ENCODE results near the gene MAP3K7CL.

The MAP3K7CL gene, protein sequence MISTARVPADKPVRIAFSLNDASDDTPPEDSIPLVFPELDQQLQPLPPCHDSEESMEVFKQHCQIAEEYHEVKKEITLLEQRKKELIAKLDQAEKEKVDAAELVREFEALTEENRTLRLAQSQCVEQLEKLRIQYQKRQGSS

DNA sequence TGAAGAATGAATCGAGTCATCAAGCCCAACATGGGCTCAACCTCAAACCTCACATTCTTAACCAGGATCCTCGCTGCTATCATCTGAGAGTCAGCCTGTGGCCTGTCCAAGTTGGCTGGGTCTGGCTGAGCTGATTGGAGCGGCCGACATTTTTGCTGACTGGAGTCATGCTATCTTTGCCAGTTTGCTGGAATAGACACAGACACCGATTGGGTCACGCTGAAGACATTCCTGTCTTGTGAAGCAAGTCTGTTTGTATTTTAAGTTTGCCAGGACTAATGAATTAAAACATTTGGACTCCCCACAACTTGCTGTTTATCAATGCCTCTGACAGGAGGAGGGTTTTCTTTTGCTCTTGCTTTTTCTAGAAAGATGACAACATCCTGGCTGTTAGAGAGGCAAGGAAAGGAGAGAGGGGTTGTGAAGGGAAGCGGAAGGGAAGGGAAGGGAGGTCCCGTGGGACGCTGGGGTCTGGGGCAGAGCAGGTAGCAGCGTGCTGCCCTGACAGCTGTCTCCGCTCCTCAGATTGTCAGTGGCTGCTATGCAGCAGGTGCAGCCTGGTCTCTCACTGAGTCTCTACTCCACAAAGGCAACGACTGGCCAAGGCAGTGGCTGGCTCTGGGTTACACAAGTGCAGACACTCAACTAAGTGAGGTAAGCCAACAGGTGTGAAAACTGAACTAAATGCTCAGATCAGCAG, at the start of gene MAP3K7CL:
MAP3K7CL (plus strand) TSS at position 375 of the 700 bp plus-strand sequence. CDS start 2,701 bp downstream, outside the sequence.
- Histone ChIP-seq H3K9ac (ENCODE audit: low read length in 5 of 5) (no peak within 1 kb of the TSS), H3K4me3 (ENCODE audit: low read depth in 1 of 5, low read length in 5 of 5) (no peak within 1 kb of the TSS), H3K27ac (ENCODE audit: low read depth, low read length) (peak within 1 kb of the TSS; percentile 46), H3K4me1 (ENCODE audit: control insufficient read depth in 5 of 5, insufficient read depth in 5 of 5, low read length in 5 of 5) (peaks cover 0 to 6% (median 6%) of the 10 kb centered on the region in 5 donors), H3K27me3 (ENCODE audit: control insufficient read depth in 5 of 5, insufficient read depth in 4 of 5, low read length in 5 of 5) (no peaks in the 10 kb centered on the region), H3K9me3 (ENCODE audit: control insufficient read depth in 5 of 5, low read length in 5 of 5) (peaks cover 0 to 5% (median 0%) of the 10 kb centered on the region in 5 donors), H3K36me3 (ENCODE audit: control insufficient read depth in 5 of 5, insufficient read depth in 5 of 5, low read length in 5 of 5) (no peaks in the 10 kb centered on the region)

DNA sequence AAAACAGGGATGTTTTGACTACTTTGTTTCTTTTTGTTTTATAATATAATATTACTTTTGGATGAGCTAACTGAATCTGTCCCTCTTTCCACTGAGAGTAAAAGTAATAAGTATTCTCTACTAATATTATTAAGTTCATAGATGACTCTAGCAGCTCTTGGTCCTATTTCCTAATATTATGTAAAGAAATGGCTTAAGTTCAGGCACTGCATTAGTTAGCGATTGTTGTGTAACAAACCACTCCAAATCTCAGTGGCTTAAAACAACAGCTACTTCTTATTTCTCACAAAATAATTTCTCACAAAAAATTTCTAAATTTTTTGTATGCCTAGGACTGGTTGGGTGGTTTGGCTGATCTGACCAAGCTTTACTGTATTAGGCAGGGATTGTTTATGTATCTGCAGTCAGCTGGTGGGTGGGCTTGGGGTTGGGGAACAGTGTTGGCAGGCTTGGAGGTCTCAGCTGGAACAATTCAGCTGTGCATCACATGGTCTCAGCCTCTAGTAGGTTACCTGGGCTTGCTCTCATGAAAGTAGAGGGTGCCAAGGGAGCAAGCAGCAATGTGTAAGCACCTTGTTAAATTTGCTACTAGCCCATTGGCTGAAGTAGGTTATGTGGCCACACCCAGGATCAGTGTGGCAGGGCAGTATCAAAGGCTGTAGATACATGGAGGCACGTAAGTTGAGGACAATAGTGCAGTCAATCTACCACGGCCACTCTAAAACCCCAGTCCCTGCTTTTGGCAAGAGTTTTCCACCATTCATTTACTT, 48.2 kb upstream of the MAP3K7CL start:
- Histone ChIP-seq H3K9me3 (ENCODE audit: control insufficient read depth in 5 of 5, low read length in 5 of 5) (no peaks in the 10 kb centered on the region), H3K9ac (ENCODE audit: low read length in 5 of 5) (no peak overlapping the region), H3K27me3 (ENCODE audit: control insufficient read depth in 5 of 5, insufficient read depth in 4 of 5, low read length in 5 of 5) (no peaks in the 10 kb centered on the region), H3K4me1 (ENCODE audit: control insufficient read depth in 5 of 5, insufficient read depth in 5 of 5, low read length in 5 of 5) (peaks cover 0 to 34% (median 12%) of the 10 kb centered on the region in 5 donors), H3K36me3 (ENCODE audit: control insufficient read depth in 5 of 5, insufficient read depth in 5 of 5, low read length in 5 of 5) (no peaks in the 10 kb centered on the region), H3K27ac (ENCODE audit: low read depth, low read length) (no peak overlapping the region), H3K4me3 (ENCODE audit: low read depth in 1 of 5, low read length in 5 of 5) (no peak overlapping the region)

DNA sequence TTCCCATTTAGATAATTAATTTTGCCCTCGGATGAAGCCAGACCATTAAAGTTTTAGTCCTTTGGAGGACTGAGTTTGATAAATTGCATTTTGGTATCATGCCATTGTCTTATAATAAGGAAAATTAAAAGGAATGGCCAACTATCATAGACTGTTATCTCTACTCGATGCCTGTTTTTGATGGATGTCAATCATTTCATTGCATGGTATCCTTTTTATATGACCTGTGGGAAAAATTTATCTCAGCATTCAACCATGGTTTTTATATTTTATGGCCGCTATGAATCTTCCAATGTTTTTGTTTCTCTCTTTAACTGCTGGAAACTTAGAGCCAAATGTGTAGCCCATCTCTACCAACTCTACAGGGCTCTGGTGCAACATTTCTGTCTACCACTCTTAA, 47.1 kb upstream of the MAP3K7CL start:
- no peak overlapping the region for H3K9ac ChIP-seq (ENCODE audit: low read length in 5 of 5)
- no peaks in the 10 kb centered on the region for H3K27me3 ChIP-seq (ENCODE audit: control insufficient read depth in 5 of 5, insufficient read depth in 4 of 5, low read length in 5 of 5)
- no peaks in the 10 kb centered on the region for H3K36me3 ChIP-seq (ENCODE audit: control insufficient read depth in 5 of 5, insufficient read depth in 5 of 5, low read length in 5 of 5)
- no peak overlapping the region for H3K4me3 ChIP-seq (ENCODE audit: low read depth in 1 of 5, low read length in 5 of 5)
- H3K9me3 ChIP-seq (ENCODE audit: control insufficient read depth in 5 of 5, low read length in 5 of 5), result no peaks in the 10 kb centered on the region
- peaks cover 0 to 28% (median 7%) of the 10 kb centered on the region in 5 donors for H3K4me1 ChIP-seq (ENCODE audit: control insufficient read depth in 5 of 5, insufficient read depth in 5 of 5, low read length in 5 of 5)
- H3K27ac ChIP-seq (ENCODE audit: low read depth, low read length), result no peak overlapping the region

DNA sequence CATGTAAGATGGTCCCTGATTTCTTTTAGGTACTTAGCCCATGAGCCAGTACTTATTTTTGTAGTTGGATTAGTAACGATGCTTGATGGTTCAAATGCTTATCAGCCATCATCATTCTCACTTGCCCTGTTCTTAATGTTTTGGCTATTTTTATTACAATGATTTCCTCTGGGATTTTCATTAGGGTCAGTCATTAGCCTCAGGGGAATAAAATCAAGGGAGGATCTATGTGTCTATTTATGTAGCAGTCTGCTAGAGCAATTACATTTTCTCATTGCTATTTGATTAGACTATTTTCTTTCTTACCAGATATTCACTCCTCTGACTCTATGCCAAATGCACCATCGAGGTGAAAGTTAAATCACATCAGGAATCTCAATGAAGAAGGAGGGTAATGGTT, 46.1 kb upstream of the MAP3K7CL start:
- Histone ChIP-seq H3K4me3 (ENCODE audit: low read depth in 1 of 5, low read length in 5 of 5) (no peak overlapping the region), H3K27ac (ENCODE audit: low read depth, low read length) (no peak overlapping the region), H3K4me1 (ENCODE audit: control insufficient read depth in 5 of 5, insufficient read depth in 5 of 5, low read length in 5 of 5) (peaks cover 0 to 20% (median 3%) of the 10 kb centered on the region in 5 donors), H3K27me3 (ENCODE audit: control insufficient read depth in 5 of 5, insufficient read depth in 4 of 5, low read length in 5 of 5) (no peaks in the 10 kb centered on the region), H3K9me3 (ENCODE audit: control insufficient read depth in 5 of 5, low read length in 5 of 5) (no peaks in the 10 kb centered on the region), H3K36me3 (ENCODE audit: control insufficient read depth in 5 of 5, insufficient read depth in 5 of 5, low read length in 5 of 5) (no peaks in the 10 kb centered on the region), H3K9ac (ENCODE audit: low read length in 5 of 5) (no peak overlapping the region)

DNA sequence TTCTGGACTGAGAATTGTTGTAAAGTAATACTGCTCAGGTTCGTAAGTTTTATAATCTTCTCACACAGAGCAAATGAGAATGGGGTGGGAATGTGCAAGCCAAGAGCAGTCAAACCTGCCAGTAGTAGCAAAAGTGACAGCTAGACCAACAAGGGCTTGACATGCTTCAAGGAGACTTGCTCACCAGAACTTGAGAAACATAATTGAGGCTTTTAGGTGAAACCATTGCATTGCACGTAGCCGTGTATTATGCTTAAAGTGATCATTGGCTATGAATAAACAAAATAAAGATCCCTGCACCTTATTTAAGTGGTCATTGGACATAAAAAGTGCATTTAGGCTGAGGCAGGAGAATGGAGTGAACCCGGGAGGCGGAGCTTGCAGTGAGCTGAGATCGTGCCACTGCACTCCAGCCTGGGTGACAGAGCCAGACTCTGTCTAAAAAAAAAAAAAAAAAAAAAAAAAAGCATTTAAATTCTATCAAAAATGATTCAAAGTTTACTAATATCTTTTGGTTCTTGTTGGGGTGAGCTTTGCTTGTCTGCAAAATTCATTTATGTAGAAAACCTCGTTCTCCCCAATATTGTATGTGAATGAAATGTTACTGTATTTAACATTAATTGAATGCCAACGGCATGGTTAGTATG, 45.2 kb upstream of the MAP3K7CL start:
- Histone ChIP-seq H3K9me3 (ENCODE audit: control insufficient read depth in 5 of 5, low read length in 5 of 5) (no peaks in the 10 kb centered on the region), H3K27me3 (ENCODE audit: control insufficient read depth in 5 of 5, insufficient read depth in 4 of 5, low read length in 5 of 5) (no peaks in the 10 kb centered on the region), H3K36me3 (ENCODE audit: control insufficient read depth in 5 of 5, insufficient read depth in 5 of 5, low read length in 5 of 5) (no peaks in the 10 kb centered on the region), H3K27ac (ENCODE audit: low read depth, low read length) (no peak overlapping the region), H3K4me3 (ENCODE audit: low read depth in 1 of 5, low read length in 5 of 5) (no peak overlapping the region), H3K4me1 (ENCODE audit: control insufficient read depth in 5 of 5, insufficient read depth in 5 of 5, low read length in 5 of 5) (peaks cover 0 to 18% (median 3%) of the 10 kb centered on the region in 5 donors), H3K9ac (ENCODE audit: low read length in 5 of 5) (no peak overlapping the region)

DNA sequence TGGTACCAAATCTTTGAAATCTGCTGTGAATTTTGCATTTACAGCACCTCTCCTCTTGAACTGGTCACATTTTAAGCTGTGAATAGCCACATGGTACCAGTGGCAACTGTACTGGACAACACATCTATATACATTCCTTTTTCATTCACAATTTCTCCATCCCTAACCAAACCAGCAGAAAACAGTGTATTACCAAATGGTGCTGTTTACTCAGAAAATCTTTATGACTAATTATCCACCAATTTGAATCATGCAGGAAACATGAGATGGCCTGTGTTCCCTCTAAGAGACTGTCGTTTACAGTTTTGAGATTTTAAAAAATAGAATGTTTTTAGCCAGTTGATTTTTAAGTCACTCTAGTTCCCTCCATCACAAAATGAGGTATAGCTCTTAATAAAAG, 39.4 kb upstream of the MAP3K7CL start:
- H3K4me1 ChIP-seq (ENCODE audit: control insufficient read depth in 5 of 5, insufficient read depth in 5 of 5, low read length in 5 of 5), result peaks cover 0 to 14% (median 7%) of the 10 kb centered on the region in 5 donors
- no peaks in the 10 kb centered on the region for H3K36me3 ChIP-seq (ENCODE audit: control insufficient read depth in 5 of 5, insufficient read depth in 5 of 5, low read length in 5 of 5)
- H3K27me3 ChIP-seq (ENCODE audit: control insufficient read depth in 5 of 5, insufficient read depth in 4 of 5, low read length in 5 of 5), result no peaks in the 10 kb centered on the region
- no peaks in the 10 kb centered on the region for H3K9me3 ChIP-seq (ENCODE audit: control insufficient read depth in 5 of 5, low read length in 5 of 5)
- H3K4me3 ChIP-seq (ENCODE audit: low read depth in 1 of 5, low read length in 5 of 5), result no peak overlapping the region
- no peak overlapping the region for H3K9ac ChIP-seq (ENCODE audit: low read length in 5 of 5)
- peak overlapping the region; percentile 21 for H3K27ac ChIP-seq (ENCODE audit: low read depth, low read length)

DNA sequence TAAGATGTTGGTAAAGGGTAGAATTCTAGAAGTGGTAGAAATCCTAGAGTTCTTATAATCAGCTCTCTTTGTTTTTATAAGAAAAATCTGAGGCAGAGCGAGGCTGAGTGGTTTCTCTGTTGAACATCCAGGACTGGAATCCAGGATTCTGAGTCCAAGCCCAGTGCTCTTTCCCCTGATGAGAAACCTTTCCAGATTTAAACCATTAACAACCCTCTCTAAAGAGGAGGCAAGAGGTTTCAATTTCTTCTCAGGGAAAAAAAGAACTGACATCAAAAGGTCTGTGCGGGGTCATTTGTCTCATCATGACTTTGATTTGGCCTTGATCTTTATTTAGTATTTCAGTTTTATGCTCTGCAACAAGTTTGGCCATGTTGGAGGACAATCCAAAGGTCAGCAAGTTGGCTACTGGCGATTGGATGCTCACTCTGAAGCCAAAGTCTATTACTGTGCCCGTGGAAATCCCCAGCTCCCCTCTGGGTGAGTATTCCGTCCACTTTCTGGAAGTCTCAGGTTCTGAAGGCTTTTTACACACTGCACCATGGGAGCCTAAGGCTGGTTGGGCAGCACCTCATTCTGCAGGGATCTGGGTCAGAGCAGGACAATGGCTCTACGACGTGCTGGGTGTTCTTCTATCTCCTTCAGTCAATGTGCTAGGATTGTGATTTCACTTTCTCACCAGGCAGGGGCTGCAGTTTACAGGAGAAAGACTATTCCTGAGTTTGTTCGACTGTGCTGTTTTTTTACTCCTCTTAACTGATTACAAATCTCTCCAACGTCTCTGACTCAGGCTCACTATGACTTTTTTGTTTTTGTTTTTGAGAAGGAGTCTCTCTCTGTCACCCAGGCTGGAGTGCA, 38.1 kb upstream of the MAP3K7CL start:
- H3K4me3 ChIP-seq (ENCODE audit: low read depth in 1 of 5, low read length in 5 of 5), result peak overlapping the region in 1 of 5 donors; percentile 11
- peak overlapping the region; percentile 42 for H3K27ac ChIP-seq (ENCODE audit: low read depth, low read length)
- H3K4me1 ChIP-seq (ENCODE audit: control insufficient read depth in 5 of 5, insufficient read depth in 5 of 5, low read length in 5 of 5), result peaks cover 0 to 14% (median 7%) of the 10 kb centered on the region in 5 donors
- H3K36me3 ChIP-seq (ENCODE audit: control insufficient read depth in 5 of 5, insufficient read depth in 5 of 5, low read length in 5 of 5), result no peaks in the 10 kb centered on the region
- H3K9me3 ChIP-seq (ENCODE audit: control insufficient read depth in 5 of 5, low read length in 5 of 5), result no peaks in the 10 kb centered on the region
- H3K9ac ChIP-seq (ENCODE audit: low read length in 5 of 5), result no peak overlapping the region
- no peaks in the 10 kb centered on the region for H3K27me3 ChIP-seq (ENCODE audit: control insufficient read depth in 5 of 5, insufficient read depth in 4 of 5, low read length in 5 of 5)

DNA sequence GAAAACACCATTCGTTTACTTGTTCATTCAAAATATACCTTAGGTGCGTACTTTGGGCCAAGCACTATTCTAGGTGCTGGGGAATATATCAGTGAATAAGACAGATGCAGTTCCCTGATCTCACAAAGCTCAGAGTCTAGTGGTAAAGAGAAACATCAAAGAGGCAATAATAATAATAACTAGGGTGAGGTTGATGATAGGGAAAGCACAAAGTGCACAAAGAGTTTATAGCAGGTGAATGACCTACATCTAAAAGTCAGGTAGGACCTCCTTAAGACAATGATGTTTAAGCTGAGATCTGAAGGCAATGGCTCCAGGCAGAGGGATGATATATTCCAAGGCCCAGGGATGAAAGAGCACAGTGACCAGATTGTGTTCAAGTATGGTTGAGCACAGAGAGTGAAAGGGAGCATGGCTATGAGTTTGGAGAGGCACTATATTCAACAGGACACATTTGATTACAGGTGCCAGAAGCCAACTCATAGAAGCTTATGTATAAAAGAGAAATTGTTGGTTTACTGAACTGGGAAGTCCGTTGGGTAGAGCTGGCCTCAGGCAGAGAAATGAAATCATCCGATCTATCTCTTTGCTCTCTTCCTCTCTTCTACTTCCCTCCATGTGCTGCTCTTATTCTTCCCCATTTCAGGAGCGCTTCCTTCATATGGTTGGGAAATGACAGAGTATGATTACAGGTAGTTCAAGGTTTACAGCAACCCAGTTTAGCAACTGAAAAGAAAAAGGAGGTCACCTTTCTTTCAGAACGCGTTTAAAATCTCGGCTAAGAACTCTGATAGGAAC, 34.0 kb upstream of the MAP3K7CL start:
- Histone ChIP-seq H3K9me3 (ENCODE audit: control insufficient read depth in 5 of 5, low read length in 5 of 5) (no peaks in the 10 kb centered on the region), H3K27me3 (ENCODE audit: control insufficient read depth in 5 of 5, insufficient read depth in 4 of 5, low read length in 5 of 5) (no peaks in the 10 kb centered on the region), H3K4me1 (ENCODE audit: control insufficient read depth in 5 of 5, insufficient read depth in 5 of 5, low read length in 5 of 5) (peaks cover 0 to 10% (median 4%) of the 10 kb centered on the region in 5 donors), H3K4me3 (ENCODE audit: low read depth in 1 of 5, low read length in 5 of 5) (no peak overlapping the region), H3K9ac (ENCODE audit: low read length in 5 of 5) (no peak overlapping the region), H3K27ac (ENCODE audit: low read depth, low read length) (no peak overlapping the region), H3K36me3 (ENCODE audit: control insufficient read depth in 5 of 5, insufficient read depth in 5 of 5, low read length in 5 of 5) (no peaks in the 10 kb centered on the region)

DNA sequence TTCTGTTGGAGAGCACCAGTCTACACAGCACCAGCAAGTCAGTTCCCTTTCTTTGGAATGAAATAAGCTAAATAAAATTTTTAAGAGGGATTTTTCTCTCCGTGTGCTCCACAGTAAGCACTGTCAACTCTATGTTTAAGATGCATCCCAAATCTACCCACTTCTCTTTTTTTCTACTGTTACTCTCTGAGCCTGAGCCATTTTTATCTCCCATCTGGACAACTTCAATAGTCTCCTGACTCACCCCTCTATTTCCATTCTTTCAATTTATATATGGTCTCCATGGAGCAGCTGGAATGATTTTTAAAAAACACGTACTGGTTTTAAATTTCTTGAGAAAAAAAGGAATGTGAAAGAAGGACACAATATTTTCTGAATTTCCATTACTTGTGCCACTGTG, 32.3 kb upstream of the MAP3K7CL start:
- H3K9ac ChIP-seq (ENCODE audit: low read length in 5 of 5), result no peak overlapping the region
- no peaks in the 10 kb centered on the region for H3K27me3 ChIP-seq (ENCODE audit: control insufficient read depth in 5 of 5, insufficient read depth in 4 of 5, low read length in 5 of 5)
- no peak overlapping the region for H3K27ac ChIP-seq (ENCODE audit: low read depth, low read length)
- H3K9me3 ChIP-seq (ENCODE audit: control insufficient read depth in 5 of 5, low read length in 5 of 5), result no peaks in the 10 kb centered on the region
- H3K4me1 ChIP-seq (ENCODE audit: control insufficient read depth in 5 of 5, insufficient read depth in 5 of 5, low read length in 5 of 5), result no peaks in the 10 kb centered on the region
- H3K36me3 ChIP-seq (ENCODE audit: control insufficient read depth in 5 of 5, insufficient read depth in 5 of 5, low read length in 5 of 5), result no peaks in the 10 kb centered on the region
- H3K4me3 ChIP-seq (ENCODE audit: low read depth in 1 of 5, low read length in 5 of 5), result no peak overlapping the region
